GM19328 (cell line): ENCODE measurements around the gene KNCN.

ENCODE experiments used
- ATAC-seq: cut with Tn5 transposase; IDR thresholded peaks from one replicate; pipeline ENCODE4 v1.9.1; 2021; ENCODE audit warnings: mild to moderate bottlenecking, moderate library complexity; ENCODE audit not compliant: unreplicated experiment

The KNCN gene

DNA sequence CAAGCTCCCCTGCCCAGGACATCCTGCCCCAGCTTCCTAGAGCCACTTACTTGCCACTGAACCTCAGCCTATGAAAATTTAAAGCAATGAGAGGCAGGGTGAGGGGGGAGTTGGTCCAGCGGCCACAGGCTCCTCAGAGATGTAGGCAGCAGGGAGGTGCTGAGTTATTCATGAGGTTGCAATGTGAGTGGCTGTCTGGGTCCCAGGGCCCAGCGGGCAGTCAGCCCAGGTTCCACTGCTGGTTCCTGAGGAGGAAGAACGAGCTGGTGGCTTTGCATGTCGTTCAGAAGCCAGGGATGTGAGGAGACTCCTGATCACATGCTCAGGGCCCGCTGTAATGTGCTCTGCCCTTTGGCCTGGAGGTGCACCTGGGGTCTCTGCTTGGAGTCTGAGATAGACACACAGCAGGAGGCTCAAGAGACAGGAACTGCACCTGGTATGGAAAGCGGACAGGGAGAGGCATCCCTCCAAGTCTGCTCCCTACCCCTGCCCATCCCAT, at the start of gene KNCN:
Gene KNCN (minus strand): TSS at position 51 of the 499 bp plus-strand sequence. CDS start 432 bp downstream, outside the sequence.
- no peak for ATAC-seq

DNA sequence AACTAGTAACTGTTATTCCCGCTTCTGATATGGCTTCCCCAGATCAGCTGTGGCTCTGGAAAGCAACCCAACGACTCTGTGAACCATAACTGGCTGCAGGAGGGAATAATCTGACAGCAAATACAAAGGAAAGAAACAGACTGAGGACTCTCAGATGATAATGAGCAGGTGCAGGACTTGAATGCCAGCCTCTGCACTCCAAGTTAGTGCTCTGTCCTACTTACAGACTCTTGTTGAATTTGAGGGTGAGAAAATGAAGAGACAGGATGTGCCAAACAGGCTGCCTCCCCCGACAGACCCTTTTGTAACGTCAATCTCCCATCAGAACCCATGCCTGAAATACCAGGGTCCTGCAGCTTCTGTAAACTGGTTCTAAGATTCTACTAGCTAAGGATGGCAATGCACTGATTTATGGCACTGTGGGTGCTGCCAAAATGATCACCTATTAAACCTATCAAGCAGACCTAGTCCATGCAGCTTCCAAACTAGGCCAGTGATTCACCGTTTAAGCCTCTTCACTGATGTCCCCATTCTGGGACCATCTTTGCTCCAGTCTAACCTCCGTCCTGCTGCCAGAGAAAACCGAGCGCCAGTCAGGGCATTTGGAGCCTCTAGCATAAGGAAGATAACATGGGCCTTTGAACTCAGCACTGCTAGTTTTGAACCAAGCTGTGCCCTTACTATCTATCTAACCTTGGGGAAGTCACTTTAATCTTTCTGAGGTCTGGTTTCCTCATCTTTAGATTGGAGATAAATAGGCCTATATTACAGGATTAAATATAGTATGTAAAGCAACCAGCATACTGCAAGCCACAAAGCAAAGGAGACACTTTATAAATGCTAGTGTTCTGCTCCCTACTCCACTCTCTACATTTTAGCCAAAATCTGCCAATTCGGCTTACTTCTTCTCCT, 47.9 kb upstream of the KNCN start:
- no peak for ATAC-seq

GRCh38 chr1:46596846-46597245, 45.4 kb upstream of the KNCN start:
- no peak for ATAC-seq

DNA sequence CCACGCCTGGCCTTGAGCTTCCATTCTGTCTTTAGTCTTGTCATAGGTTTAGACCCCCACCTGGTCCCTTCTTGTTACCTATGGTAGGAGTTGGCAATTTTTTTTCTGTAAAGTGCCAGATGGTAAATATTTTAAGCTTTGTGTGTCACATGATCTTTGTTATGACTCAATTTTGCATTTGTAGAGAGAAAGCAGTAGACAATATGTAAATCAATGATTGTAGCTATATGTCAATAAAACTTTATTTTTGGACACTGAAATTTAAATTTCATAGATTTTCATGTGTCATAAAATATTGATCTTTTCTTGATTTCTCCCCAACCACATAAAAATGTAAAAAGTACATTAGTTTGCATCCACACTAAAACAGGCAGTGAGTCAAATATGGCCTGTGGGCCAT, 44.6 kb upstream of the KNCN start:
- ATAC-seq, result no peak

DNA sequence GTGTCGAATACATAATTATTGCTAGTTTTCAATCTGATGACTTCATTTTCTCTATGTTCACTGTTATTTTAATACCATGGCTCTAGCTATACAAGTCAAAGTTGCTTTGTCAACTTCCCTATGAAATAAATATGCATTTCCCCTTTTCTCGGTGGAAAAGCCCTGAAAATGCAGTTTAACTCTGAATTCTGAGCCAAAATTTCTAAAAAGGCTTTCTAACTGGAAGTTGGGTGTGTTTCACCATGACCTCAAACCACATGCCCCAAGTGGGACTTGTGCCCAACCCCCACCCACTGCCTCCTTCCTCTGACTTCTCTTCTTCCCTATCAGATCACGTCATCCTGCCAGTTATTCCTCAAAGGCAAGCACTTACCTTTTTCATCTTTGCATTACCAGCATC, 43.7 kb upstream of the KNCN start:
- no peak for ATAC-seq

- no peak for ATAC-seq
Measured at GRCh38 chr1:46594063-46594462, 42.6 kb upstream of the KNCN start.

- no peak for ATAC-seq
Measured at GRCh38 chr1:46592823-46593222, 41.4 kb upstream of the KNCN start.

- no peak for ATAC-seq
Measured at GRCh38 chr1:46589529-46589928, 38.1 kb upstream of the KNCN start.

DNA sequence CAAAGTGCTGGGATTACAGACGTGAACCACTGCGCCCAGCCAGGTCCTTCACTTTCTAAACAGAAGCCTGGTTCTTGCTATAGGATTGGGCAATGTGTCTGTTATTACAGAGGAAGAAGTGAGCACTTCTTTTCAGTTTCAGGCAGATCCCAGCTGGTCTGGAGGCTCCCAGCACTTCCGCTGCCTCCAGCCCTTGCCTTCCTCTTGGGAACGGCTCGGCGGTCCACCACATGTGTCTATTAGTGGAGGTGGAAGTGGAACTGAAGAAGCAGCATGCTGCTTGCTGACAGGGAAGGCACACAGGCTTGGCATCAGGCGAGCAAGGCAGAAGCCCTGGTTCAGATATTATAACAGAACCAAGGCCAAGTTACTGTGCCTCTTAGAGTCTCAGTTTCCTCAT, 35.6 kb upstream of the KNCN start:
- ATAC-seq, result no peak

GRCh38 chr1:46585312-46585938, 34.0 kb upstream of the KNCN start:
- no peak for ATAC-seq

DNA sequence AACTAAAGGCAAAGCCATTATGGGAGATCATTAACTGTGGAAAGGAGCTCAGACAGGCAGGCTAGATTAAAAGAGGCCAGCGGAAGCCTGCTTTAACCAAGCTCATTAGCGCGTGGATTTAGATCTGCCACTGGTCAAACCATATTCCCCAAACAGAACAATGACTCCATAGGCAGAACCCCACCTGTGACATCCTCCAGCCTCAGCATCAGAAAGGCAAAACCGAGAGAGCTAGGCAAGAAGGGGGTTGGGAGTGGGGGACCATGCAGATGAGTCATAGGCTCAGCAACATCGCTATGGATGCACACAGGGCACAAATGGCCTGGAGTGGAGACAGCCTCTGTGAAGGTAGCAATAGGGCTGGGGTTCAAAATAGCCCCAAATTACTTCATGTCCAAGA, 32.0 kb upstream of the KNCN start:
- ATAC-seq, result no peak

DNA sequence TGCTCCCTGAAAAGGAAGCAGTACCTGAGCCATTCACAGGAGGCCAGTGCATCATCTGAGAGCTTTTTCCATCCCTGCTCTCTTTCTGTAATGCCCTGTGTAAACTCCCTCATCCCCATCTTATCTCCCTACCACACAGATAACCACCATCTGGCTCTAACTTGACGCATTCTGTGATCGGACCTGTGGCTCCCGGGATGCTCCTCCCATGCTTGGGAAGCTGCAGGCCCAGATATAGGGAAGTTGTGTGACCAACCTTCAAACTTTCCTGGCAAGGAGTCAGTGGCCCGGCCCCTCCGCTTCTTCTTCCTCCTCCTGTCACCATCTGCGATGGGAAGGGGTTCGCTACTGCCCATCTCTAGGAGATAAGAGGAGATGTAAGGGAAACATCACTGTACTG, 31.5 kb upstream of the KNCN start:
- no peak for ATAC-seq

GRCh38 chr1:46581681-46582455, 30.4 kb upstream of the KNCN start:
- no peak for ATAC-seq

DNA sequence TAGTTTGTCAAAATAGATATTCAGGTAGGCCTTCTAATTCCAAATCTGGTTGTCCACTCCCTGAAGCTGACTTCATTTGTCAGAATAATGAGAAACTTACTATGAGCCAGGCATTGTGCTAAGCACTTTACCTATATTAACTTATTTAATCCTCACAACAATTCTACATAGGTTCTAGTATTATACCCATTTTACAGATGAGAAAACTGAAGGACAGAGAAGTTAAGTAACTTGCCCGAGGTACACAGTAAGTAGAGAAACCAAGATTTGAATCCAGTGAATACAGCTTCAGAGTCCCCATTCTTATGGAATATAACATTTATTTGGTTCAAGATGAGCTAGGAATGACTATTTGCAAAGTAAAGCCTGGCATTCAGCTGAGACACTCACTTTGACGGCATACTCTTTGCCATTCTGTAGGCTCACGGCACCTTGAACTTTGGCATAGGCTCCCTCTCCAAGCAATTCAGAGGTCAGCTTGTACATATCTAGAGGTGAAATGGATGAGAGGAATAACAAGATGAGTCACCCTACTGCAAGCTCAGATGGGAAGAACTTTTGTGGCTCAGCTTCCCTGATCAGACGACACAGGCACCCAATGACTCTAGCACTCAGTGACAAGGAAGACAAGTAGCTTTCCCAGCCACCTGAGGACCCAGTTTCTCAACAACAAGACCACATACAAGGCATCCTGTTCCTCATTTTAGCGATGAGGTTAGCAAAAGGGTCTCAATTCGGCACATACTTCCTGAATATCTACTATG, 28.9 kb upstream of the KNCN start:
- no peak for ATAC-seq

DNA sequence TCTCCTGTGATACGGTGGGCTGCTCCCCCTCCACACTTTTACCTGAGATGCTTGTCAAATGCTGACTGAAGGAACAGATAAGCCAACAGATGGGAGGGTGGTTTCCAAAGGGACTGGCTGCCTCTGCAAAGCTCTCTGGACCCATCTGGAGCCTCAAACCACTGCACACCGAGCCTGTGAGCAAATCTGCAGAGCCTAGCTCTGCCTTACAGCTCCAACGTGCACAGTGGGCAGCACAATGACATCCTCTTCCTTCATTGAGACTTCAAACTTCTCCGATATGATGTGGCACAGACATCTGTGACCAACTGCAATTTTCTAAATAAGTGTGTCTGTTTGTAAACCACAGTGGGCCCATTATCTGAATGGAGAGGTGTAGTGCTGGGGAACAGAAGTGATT, 26.2 kb upstream of the KNCN start:
- ATAC-seq, result no peak

DNA sequence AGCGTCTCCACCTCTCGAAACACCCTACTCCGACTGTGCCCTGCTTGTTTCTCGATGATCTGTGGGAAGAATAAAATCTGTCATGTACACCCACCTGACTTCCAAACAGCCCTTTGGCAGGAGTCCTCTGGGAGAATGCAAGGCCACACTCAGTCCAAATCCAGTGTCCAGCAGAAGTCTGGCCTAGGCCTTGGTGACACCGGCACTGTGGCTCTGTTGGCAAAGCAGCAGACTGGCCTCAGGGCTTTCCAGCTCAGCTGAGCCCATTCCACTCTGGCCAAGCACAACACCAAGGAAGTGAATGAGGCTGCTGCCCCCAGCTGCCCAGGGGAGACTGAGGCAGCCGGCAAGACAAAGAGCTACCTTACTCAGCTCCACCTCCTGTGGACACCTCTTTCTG, 25.1 kb upstream of the KNCN start:
- no peak for ATAC-seq

- ATAC-seq, result no peak
Measured at GRCh38 chr1:46575778-46576177, 24.3 kb upstream of the KNCN start.

DNA sequence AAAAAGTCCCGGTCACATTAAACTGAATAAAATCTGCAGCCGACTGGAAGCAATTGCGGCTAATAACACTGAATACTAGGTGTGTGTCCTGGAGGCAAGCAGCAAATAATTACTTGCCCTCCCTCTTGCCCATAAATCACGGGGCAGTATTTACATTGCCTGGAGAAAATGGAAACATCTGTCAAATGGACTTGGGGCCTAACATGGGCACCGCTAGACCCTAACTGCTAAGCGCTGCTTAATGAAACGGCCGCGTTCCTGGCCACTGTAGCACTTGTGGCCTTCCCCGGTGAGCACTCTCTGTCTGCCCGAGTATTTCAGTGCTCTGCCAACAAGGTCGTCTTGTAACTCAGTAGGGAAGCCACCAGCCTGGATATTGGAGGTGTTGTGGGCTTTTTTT, 23.9 kb upstream of the KNCN start:
- ATAC-seq, result no peak

DNA sequence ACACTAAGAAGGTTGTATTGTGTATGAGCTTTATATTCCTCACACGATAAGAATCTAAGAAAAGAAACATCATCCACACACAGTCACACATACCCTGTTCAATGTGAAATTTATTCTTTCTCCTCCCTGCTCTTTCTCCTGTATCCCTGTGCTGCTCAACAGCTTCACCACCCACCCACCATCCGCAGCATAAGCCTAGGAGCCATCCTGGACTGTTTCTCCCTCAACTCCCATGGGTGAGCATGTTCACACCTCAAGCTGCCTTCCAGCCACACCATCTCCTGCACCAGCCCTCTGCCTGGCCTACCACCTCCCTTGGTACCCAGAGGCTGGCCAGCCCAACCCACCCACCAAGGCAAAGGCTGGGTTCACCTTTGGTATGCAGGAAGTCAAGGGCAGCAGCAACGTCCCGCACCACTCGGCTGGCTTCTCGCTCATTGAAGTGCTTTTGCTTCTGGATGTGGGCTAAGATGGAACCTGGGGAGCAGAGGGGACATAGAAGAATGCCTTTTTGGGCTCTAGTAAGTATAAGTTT, 20.3 kb upstream of the KNCN start:
- ATAC-seq, result no peak
